Activated naive CD4-positive, alpha-beta T cell treated with anti-CD3 and anti-CD28 coated beads, Interleukin-2, amount 10 ng/mL, durations not matched to agents 7 days and 5 days (primary cell): ENCODE results near the gene CAPN11.
"Not testable (repeated sequence)": the region's sequence is repeated elsewhere in the genome, so short reads cannot be mapped to it uniquely, and the experiment has no call there.

Source experiments
- CTCF ChIA-PET: fragments of 350-600 bp; sonication (Branson Sonifier 250); formaldehyde crosslinking; loops from one replicate; lab custom pipeline; 2021; ENCODE audit warnings: antibody characterized with exemption; lab: Charles Lee
- DNase-seq: peaks from one replicate; pipeline ENCODE4 v3.0.0-alpha.2; 2020
- H3K27ac Mint-ChIP-seq: one replicate; pipeline ENCODE4 v1.8.0; 2021; ENCODE audit warnings: mild to moderate bottlenecking, moderate library complexity, mixed read lengths
- H3K27me3 Mint-ChIP-seq: one replicate; pipeline ENCODE4 v1.8.0; 2021; ENCODE audit warnings: mild to moderate bottlenecking, mixed read lengths
- H3K36me3 Mint-ChIP-seq: one replicate; pipeline ENCODE4 v1.8.0; 2021; ENCODE audit warnings: mixed read lengths
- H3K4me1 Mint-ChIP-seq: one replicate; pipeline ENCODE4 v1.8.0; 2021; ENCODE audit warnings: mixed read lengths
- H3K4me3 Mint-ChIP-seq: one replicate; pipeline ENCODE4 v1.8.0; 2021; ENCODE audit warnings: mild to moderate bottlenecking, moderate library complexity, mixed read lengths
- H3K9me3 Mint-ChIP-seq: one replicate; pipeline ENCODE4 v1.8.0; 2021; ENCODE audit warnings: mixed read lengths

CAPN11 gene

DNA sequence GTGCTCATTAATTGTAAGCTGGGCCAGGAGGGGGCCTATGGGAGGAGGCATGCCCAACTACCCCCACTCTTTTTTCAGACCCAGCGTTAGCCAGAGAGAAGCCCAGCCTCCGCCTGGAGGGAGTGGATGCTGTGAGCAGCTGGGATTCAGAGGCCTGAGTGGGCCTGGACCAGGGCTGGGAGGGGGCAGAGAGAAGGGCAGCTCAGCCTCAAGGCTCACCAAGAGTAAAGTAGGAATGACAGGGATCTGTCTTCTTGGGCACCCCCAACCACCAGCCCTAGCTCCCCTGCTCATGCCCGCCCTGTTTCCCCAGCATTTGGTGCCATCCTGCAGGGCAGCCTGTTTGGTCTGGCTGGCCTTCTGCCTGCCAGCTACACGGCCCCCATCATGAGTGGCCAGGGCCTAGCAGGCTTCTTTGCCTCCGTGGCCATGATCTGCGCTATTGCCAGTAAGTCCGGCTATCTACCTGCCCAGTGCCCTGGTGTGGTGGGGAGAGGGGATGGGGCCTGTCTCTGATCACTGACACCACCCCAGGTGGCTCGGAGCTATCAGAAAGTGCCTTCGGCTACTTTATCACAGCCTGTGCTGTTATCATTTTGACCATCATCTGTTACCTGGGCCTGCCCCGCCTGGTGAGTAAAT, 71.5 kb downstream of the CAPN11 start:
- Mint-ChIP-seq H3K27me3 (no peaks in the 10 kb centered on the region), H3K9me3 (no peaks in the 10 kb centered on the region), H3K4me3 (no peak overlapping the region), H3K4me1 (peaks cover 8% of the 10 kb centered on the region), H3K27ac (no peak overlapping the region), H3K36me3 (peaks cover 5% of the 10 kb centered on the region)
- no peak for DNase-seq
- CTCF ChIA-PET = interaction anchor here (1.1 kb wide), 1 partner anchor 57 kb away, joined by 3 read pairs; no protein-coding TSS in a partner anchor

DNA sequence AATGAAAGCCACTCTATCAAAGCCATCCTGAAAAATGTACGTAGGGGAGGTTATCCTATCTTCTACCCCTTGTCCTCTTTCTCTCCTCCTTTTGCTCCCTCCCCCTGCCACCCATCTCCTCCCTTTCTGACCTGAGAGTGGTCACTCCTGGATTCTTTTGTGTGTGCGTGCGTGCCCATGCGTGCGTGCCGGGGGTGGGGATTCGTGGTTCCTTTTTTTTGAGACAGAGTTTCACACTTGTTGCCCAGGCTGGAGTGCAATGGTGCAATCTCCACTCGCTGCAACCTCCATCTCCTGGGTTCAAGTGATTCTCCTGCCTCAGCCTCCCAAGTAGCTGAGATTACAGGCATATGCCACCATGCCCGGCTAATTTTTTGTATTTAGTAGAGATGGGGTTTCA, 72.8 kb downstream of the CAPN11 start:
- not testable (repeated sequence) for H3K9me3 Mint-ChIP-seq, DNase-seq, H3K4me1 Mint-ChIP-seq, H3K27me3 Mint-ChIP-seq, H3K4me3 Mint-ChIP-seq, H3K36me3 Mint-ChIP-seq, H3K27ac Mint-ChIP-seq
- CTCF ChIA-PET = interaction anchor here (0.8 to 1.1 kb wide), 2 partner anchors 10 to 81 kb away, joined by 3 read pairs; partner anchors contain the start of gene AARS2

- CTCF ChIA-PET = no interaction called here
- Mint-ChIP-seq H3K36me3 (peaks cover 8% of the 10 kb centered on the region), H3K4me3 (no peak overlapping the region), H3K27me3 (no peaks in the 10 kb centered on the region), H3K27ac (peak overlapping the region; percentile 64), H3K9me3 (no peaks in the 10 kb centered on the region), H3K4me1 (peaks cover 18% of the 10 kb centered on the region)
- no peak for DNase-seq
These were observed 74.3 kb downstream of the CAPN11 start for GRCh38 chr6:44232676-44233566.

- Mint-ChIP-seq H3K36me3 (peaks cover 8% of the 10 kb centered on the region), H3K27ac (peak overlapping the region; percentile 64), H3K4me1 (peaks cover 24% of the 10 kb centered on the region), H3K4me3 (no peak overlapping the region), H3K9me3 (no peaks in the 10 kb centered on the region), H3K27me3 (no peaks in the 10 kb centered on the region)
- no peak for DNase-seq
- CTCF ChIA-PET = interaction anchor here (0.8 to 3.1 kb wide), 2 partner anchors 9 to 61 kb away, joined by 3 to 16 read pairs; no protein-coding TSS in a partner anchor
These were observed 75.0 kb downstream of the CAPN11 start for GRCh38 chr6:44233567-44234100.
